Medulla oblongata (tissue), 1 donor: ENCODE data around the gene RBMS1.

Experiments used
- DNase-seq: peaks from one replicate; pipeline ENCODE4 v3.0.0-alpha.2; 2015; ENCODE audit errors: extremely low spot score

Gene RBMS1

DNA sequence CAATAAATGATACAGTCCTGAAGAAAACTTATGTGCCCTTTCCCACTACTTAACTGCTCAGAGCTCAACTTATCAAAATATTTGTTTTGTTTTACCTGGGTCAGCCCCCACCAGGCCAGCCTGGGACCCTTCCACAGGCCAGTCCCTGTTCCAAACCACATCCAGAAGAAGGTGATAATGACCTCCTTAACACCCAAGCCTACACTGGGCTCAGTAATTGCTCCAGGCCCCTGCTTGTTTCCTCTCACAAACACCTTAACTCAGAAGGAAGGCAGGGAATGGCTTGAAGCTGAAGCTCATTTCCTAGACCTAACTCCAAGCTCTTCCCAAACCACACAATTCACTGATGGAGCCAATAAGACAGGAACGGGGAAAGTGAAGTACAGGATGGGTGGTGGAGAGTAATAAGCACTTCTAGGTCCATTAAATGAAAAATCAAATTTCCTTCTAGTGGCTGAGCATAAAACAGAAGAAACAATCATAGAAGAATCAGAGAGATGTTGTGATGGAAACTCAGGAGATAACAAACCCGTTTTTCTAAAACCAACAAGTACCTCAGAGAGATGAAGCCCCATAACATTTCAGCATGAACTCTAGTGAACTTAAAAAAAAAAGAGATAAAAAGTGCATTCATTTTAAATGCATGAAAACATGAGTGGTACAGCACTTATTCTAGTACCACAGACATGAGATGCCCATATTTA is 160.1 kb downstream of the RBMS1 start:
- no peak for DNase-seq

DNA sequence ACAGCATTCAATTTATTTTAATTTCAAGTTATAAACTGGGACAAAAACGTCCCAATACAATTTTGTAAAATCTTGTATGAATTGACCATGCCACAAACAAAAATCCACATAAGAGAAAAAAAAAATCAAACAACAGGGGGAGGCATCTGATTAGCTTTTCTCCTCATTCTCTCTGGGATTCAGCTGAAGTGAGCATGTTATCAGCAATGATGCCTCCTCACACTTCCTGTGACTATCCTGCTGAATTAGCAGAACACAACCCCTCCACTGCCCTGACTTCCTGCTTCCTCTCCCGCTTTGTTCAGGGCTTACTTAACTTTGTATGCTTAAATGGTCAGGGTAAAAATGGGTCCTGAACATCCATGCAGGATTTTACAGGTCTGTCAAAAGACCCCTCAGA is 161.3 kb downstream of the RBMS1 start:
- peak; percentile 51 for DNase-seq

DNA sequence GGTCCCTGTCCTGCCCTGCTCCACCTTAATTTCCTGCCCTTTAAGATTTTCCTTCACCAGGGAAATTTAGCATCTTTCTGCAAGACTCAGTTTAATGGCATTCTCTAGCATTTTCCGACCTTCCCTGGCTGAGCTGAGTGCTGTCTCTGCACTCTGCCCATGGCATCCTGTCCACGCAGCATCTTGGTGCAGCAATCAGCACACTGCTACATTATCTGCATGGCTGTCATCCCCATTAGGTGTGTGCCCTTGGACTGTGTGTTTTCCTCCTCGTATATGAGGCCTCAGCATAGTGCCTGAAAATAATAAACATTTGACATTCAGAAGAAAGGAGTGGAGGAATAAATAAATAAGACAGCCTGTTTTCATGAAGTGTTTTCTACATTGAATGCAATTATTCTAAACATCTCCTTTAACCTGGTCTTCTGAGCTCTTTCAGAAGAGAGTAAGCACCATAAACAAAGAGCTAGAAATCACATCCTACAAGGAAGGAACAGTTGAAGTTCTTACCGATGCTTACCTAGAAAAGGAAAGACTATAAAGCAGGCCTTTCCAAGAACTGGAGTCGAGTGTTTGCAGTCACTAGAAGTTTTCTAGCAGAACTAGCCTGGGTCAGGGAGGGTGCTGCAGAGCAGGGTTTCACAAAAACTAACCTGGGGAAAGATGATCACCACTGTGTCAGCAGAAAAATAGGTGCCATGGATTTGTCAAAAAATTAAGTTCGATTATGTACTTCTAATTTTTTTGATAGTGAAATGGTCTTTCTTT is 162.2 kb downstream of the RBMS1 start:
- no peak for DNase-seq

DNA sequence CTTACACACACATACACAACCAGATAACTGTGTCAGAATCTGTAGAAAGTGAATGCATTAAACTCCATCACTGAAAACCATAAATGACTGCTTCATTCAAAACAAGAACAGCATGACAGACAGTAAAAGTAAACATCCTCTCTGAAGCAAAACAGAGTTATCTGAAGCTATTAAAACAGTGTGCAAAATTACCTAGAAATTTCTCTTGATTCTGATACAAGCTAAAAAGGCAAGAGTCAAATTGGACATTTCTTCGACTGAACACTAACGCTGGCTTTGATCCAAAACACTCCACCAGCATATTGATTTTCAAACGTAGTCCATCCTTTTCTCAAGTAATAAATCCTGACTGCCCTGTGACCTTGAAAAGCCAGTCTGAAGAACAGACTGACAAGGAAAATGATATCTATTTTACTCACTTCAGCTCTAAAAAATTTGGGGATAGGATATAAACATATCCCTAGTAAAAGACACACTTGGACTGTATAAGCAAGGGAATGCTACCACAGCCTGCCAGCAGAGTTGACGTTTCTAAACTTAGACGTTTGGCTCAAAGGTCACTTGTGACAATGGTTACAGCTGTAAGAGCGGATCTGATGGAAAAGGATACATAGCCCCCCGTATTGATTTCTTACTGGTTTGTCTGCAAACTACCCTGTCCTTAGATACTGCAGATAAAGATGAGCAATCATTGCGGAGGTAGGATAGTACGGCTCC is 164.6 kb downstream of the RBMS1 start:
- no peak for DNase-seq

DNA sequence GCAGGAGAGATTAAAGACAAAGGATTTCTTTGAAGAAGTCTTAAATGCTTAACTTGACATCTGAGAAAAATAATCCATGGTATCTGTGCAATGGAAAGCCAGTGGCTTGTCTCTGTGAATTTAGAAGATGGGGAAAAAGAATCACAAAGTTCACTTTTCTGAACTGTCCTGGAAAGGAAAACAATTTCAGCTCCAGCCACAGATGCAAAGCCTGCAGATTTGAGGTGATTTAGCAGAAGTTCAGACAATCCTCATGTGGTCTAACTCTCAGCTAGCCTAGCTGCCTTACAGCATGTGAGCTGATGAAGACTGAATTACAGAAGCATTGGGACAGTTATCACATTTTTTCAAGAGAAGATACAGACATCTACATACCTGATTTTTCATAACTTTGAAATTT is 166.8 kb downstream of the RBMS1 start:
- DNase-seq: no peak

DNA sequence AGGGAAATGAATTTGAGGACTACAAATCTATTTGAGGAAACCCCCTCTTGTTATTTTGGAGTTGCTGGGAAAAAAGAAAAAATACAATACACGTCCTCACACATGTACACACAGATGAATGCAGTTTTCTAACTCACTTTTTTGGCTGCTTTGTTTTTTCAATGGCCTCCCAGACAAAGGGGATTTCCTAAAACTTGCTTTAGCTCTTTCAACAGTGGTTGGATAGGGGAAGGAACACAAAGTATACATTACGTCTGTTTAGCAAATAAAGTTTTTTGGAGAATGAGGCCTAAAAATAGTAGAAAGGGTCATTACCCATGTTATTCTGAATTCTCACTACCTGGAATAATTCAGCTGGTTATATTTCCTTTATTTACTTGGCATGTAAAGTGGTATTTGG is 168.2 kb downstream of the RBMS1 start:
- no peak for DNase-seq

DNA sequence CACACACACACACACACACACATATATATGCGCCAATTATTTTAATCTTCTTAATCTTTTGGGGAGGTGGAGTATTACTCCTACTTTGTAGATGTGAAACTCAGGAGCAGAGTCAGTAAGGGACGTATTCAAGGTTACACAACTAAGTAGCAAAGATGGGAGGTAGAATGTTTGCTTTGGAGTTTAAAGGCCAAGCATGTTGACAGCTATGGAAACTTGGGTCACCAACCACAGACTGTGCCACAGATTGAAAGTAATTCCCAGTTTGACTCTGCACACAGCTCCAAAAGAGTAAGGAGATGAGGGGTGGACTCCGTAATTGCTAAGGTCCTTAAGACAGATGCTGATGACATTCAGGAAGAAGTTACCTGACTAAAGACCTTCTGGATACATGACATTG is 168.7 kb downstream of the RBMS1 start:
- DNase-seq: no peak

DNA sequence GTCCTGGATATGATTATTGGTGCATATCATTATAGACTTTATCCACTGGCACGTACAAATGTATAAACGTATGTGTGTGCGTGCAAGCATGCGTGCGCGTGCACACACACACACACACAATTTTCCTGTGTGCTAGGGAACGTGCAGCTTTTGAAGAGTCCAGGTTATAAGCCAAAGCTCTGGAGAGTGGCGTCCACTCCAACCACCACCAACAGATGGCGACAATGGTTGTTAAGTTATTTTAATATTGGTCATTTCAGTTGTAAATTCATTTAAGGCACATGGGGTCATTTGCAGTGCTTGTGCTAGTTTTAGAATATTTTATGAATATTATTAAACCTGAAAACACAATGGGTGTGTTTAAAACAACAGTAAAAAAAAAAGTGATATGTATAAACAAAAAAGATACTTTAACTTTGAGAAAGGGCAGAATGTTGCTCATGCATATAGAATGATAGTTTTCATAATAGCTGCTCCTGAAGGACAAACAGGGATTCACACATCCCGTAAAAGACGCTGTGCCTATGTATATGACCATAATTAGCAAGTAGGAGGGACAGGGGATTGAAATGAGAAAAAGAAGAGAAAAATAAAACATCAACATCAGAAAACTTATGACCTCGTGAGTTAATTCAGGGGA is 169.3 kb downstream of the RBMS1 start:
- peak; percentile 53 for DNase-seq

DNA sequence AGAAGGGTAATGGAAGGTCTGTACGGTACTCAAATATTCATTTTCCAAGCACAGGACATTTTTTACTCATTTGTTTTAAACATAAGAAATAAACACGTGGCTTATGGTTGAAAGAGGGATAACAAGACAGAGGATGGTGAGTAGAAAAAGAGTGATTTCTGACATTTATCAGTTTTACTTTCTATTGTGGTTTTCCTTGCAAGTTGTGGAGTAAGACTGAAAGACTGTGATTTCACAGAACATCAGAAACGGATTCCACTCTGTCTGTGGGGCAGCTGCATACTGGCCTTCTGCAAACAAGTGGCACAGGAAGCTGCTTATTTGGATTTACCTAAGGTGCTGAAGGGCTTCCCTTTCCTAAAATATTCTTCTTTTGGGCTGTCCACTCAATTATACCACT is 171.3 kb downstream of the RBMS1 start:
- DNase-seq: no peak

DNA sequence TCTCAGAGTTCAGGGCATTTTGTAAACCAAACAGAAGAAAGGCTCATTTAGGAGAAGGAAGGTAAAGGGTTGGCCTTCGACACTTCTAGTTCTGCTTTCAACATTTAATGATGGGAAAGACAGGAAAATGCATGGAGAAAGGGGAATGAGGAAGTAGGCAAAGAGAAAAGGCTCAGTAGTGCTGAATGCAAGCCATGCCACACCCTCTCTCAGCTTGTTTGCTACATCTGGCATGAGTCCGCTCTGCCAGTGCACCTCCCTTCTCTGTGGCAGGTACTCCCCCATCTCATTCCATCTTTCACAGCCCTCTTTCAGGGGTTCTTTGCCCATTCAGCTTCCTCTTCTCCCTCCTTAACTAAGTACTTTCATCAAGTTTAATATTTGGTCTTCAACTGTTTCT is 172.6 kb downstream of the RBMS1 start:
- DNase-seq: no peak

DNA sequence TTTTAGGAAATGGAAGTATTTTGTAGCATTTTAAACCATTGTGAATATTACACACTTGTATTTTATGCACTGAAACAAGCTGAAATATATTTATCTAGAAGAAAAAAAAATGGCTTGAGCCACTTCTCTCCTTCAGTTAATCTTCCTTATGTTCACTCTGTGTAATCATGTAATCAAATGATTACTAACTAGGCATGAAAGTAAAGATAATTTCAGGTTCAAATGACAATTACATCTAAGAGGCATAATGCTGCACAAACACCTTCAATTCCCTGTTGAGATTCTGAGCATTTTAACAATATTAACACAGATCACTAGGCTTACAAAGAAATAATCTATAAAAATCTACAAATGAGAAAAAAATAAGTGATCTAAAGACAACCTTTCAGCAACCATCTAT is 173.9 kb downstream of the RBMS1 start:
- no peak for DNase-seq

DNA sequence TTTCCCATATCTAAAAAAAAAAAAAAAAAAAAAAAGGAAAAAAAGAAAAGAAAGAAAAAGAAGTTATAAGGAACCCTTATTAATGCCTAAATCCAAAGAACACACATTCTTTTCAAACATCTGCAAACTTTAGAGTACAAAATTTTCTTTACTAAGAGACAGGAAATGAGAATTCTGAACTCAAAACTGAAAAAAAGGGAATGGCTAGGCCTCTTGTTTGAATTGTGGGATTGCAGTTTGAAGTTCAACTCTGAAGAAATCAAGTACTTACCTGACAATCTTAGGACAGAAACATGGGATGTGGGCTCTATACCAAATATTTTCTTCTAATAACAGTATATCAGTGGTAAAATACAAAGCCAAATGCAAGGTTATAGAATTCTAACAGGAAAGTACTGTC is 175.4 kb downstream of the RBMS1 start:
- DNase-seq: no peak

- peak; percentile 54 for DNase-seq
Measured at GRCh38 chr2:160317181-160318099, 176.2 kb downstream of the RBMS1 start.

DNA sequence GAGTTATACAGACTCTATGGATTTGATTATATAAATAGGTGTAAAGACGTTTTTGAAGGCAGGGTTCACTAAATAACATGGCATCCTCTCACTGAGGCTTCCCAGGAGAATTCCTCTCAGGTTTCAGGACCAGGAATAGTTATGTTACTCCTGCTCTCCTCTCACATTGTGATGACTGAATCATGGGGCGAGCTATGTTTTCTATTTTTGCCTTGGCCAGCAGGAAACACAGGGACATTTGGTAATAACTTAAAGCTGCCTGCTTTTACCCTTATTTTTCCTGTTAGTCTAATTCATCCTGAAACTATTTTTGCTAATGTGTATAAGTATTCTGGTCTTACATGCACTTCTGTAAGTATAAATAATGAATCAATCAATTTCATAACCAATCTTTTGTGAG is 178.3 kb downstream of the RBMS1 start:
- no peak for DNase-seq

DNA sequence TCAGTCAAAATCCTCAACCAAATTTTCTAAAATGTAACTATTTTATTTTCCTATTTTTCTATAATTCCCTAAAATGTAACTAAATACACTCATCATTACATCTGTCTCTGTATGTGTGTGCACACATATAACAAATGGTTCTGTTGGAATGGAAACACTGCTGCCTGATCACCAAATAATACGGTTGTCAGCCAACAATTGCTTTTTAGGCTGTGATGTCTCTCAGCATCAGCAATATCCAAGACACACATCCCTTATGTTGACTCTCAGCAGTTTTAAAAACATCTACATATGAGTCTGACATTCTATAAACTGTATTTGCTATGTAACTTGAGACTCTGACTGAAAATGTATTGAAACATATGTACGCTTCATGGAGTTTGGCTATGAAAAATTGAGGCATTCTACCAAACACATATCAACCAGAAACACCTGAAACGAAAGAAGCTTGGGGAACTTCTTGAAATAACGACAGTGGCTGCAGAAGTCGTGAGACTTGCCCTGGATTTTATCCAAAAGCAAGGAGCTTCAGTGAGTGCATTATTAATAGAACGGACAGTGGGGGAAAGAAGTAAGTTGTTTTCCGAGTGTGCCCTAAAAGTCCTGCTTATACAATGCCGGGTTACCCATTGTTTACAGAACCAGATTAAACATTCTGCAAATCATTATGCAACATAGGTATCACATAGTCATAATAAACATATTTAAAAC is 183.3 kb downstream of the RBMS1 start:
- no peak for DNase-seq

- no peak for DNase-seq
Measured at GRCh38 chr2:160309585-160309984, 184.0 kb downstream of the RBMS1 start.

- DNase-seq: no peak
Measured at GRCh38 chr2:160308915-160309314, 184.7 kb downstream of the RBMS1 start.

- DNase-seq: no peak
Measured at GRCh38 chr2:160308476-160308875, 185.1 kb downstream of the RBMS1 start.

DNA sequence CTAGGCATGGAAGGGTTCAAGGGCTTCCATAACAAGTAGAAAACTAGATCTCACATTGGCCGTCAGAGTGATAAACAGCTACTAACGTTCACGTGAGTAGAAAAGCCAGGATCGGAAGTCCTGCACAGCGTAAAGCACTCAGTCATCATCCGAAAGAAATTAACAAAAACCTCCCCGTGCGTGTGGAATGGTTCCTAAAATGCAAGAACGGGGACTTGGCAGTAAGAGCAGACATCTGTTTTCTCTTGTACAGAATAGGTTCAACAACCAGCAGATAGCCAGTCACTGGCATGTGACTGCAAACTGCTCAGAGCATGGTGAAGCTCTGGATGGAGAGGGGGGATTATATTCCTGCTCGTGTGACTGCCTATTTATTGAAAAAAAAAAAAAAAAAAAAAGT is 186.6 kb downstream of the RBMS1 start:
- peak; percentile 26 for DNase-seq

DNA sequence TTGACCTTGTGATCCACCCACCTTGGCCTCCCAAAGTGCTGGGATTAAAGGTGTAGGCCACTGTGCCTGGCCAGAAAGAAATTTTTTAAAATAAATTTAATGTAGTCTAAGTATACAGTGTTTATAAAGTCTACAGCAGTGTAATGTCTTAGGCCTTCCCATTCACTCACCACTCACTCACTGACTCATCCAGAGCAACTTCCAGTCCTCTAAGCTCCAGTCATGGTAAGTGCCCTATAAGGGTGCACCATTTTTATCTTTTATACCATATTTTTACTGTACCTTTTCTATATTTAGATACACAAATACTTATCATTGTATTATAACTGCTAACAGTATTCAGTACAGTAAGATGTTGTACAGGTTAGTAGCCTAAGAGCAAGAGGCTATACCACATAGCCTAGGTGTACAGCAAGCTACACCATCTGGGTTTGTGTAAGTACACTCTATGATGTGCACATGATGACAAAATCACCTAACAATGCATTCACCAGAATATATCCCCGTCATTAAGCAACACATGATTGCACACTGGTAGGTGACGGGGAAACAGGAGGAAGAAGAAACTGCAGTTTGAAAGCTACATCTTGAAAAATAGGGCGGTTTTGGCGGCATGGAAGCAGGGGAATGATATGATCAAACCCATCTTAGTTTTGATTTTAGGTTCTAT is 188.4 kb downstream of the RBMS1 start:
- no peak for DNase-seq
